ENCODE measurements around the gene FRMPD1. TPM values are rescaled to one million over a fixed set of nuclear protein-coding genes. Genes with fewer than 3 reads are reported as not detected.

FRMPD1 gene
- total and polyA plus RNA-seq, 2 of the 4 experiments (the other 2 are of a cell fraction) = not detected

DNA sequence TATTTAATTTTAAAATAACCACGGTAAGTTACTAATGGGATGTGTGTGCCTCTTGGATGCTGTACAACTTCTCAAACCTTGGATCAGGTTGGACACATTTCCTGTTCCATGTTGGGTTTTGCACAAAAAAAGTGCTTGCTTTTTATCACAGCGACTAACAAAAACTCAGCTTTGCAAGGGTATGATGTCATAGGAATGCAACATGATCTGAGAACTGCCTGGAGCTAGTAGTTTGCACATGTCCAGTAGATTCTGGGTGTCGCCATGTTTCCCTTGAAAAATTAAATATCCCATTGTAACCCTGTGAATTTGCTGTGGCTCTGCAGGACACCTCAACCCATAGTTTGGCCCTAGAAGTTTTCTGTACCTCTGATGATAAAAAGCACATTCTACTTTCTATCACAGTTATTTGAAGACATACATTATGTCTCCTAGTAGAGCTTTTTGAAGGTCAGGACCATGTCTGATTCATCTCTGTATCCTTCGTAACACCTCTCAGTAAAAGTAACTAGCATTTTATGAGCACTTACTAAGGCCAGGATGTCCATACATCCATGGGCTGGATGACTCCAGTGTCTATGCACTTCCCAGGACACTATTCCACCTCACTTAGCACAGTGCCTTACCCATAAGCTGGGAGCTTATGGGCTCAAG is 11.5 kb upstream of the FRMPD1 start:
- no peak overlapping the region for H2BK15ac ChIP-seq (ENCODE audit: low read depth, low read length)
- no peak overlapping the region for H3K4me3 ChIP-seq (ENCODE audit: insufficient read depth, low read depth, low read length)
- no peak; the same call in 1 of the 2 replicates for ATAC-seq (ENCODE audit: low read depth)
- H3K56ac ChIP-seq (ENCODE audit: extremely low read depth, insufficient read depth, low read length) = no peak overlapping the region
- no peak overlapping the region for H3K27ac ChIP-seq (ENCODE audit: insufficient read depth, low read length)
- no peak overlapping the region for H3K4me2 ChIP-seq (ENCODE audit: low read depth, low read length)
- no peaks in the 10 kb centered on the region for H3K79me1 ChIP-seq (ENCODE audit: low read depth in 1 of 2, low read length in 2 of 2)
- no peak overlapping the region for H3K9ac ChIP-seq (ENCODE audit: low read depth, low read length)
- H3K14ac ChIP-seq (replicated peaks; ENCODE audit: low read depth, low read length) = no peak overlapping the region
- no peak overlapping the region for H3K4ac ChIP-seq (ENCODE audit: low read depth, low read length)
- DNase-seq = peak; percentile 43
- 71% methylated on average over 1 of the region's 4 CpGs; no CpG with 5 or more reads in 1 of the 2 experiments for WGBS, 2 experiments (ENCODE audit: extremely low coverage in 2 of 2, insufficient read length in 1 of 2)
- H3K23ac ChIP-seq (ENCODE audit: low read depth, low read length) = no peak overlapping the region
- intact Hi-C loops (cut with micrococcal nuclease) = no loop called here
- no peak overlapping the region for H4K91ac ChIP-seq (ENCODE audit: insufficient read depth, low read depth, low read length)
- ChIA-PET CTCF (no interaction called here), POLR2A (ENCODE audit: unreplicated experiment) (no interaction called here)
- dilution Hi-C loops (cut with HindIII; ENCODE audit: low sequenced_read_pairs, unreplicated experiment) = no loop called here
- no peaks in the 10 kb centered on the region for H3K36me3 ChIP-seq (ENCODE audit: control insufficient read depth, insufficient read depth, low read length)
- H2AK9ac ChIP-seq (replicated peaks; ENCODE audit: low read depth, low read length, poor library complexity) = no peak overlapping the region
- H3K27me3 ChIP-seq (ENCODE audit: control insufficient read depth, insufficient read depth, low read length) = peaks cover 22% of the 10 kb centered on the region
- no TSS peak for BruUV-seq (replicated peaks)
- in situ Hi-C loops (cut with MboI; ENCODE audit: low sequenced_read_pairs) = no loop called here
- TF ChIP-seq RAD21 (IDR thresholded peaks at IDR 0.05; ENCODE audit: low read length) = no peak
- TF ChIP-seq MXI1 (IDR thresholded peaks at IDR 0.05; ENCODE audit: borderline replicate concordance, low read depth, low read length) = no peak
- no peak for TF ChIP-seq CEBPB (IDR thresholded peaks at IDR 0.05; ENCODE audit: low read depth, low read length)
- TF ChIP-seq, protein P1, sequence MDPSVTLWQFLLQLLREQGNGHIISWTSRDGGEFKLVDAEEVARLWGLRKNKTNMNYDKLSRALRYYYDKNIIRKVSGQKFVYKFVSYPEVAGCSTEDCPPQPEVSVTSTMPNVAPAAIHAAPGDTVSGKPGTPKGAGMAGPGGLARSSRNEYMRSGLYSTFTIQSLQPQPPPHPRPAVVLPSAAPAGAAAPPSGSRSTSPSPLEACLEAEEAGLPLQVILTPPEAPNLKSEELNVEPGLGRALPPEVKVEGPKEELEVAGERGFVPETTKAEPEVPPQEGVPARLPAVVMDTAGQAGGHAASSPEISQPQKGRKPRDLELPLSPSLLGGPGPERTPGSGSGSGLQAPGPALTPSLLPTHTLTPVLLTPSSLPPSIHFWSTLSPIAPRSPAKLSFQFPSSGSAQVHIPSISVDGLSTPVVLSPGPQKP (IDR thresholded peaks at IDR 0.05; ENCODE audit: borderline replicate concordance, low read depth, low read length) = no peak
- no peak for TF ChIP-seq MAFK (IDR thresholded peaks at IDR 0.05; ENCODE audit: low read depth, low read length)
- no peak for TF ChIP-seq RFX5 (IDR thresholded peaks at IDR 0.05; ENCODE audit: low read depth, low read length)
- no peak for TF ChIP-seq CHD1 (IDR thresholded peaks at IDR 0.05; ENCODE audit: low read depth, low read length)
- no peak for TF ChIP-seq FOS (IDR thresholded peaks at IDR 0.05; ENCODE audit: low read depth, low read length)
- TF ChIP-seq NFE2L2 (IDR thresholded peaks at IDR 0.05; ENCODE audit: low read depth, low read length) = no peak
- no peak for TF ChIP-seq SMC3 (IDR thresholded peaks at IDR 0.05; ENCODE audit: low read depth, low read length)
- TF ChIP-seq MAZ (IDR thresholded peaks at IDR 0.05; ENCODE audit: borderline replicate concordance, low read depth, low read length) = no peak
- TF ChIP-seq BHLHE40 (IDR thresholded peaks at IDR 0.05; ENCODE audit: low read depth, low read length) = no peak
- TF ChIP-seq, protein P2, sequence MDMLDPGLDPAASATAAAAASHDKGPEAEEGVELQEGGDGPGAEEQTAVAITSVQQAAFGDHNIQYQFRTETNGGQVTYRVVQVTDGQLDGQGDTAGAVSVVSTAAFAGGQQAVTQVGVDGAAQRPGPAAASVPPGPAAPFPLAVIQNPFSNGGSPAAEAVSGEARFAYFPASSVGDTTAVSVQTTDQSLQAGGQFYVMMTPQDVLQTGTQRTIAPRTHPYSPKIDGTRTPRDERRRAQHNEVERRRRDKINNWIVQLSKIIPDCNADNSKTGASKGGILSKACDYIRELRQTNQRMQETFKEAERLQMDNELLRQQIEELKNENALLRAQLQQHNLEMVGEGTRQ (IDR thresholded peaks at IDR 0.05; ENCODE audit: low read depth, low read length) = no peak
- TF ChIP-seq, protein P3, sequence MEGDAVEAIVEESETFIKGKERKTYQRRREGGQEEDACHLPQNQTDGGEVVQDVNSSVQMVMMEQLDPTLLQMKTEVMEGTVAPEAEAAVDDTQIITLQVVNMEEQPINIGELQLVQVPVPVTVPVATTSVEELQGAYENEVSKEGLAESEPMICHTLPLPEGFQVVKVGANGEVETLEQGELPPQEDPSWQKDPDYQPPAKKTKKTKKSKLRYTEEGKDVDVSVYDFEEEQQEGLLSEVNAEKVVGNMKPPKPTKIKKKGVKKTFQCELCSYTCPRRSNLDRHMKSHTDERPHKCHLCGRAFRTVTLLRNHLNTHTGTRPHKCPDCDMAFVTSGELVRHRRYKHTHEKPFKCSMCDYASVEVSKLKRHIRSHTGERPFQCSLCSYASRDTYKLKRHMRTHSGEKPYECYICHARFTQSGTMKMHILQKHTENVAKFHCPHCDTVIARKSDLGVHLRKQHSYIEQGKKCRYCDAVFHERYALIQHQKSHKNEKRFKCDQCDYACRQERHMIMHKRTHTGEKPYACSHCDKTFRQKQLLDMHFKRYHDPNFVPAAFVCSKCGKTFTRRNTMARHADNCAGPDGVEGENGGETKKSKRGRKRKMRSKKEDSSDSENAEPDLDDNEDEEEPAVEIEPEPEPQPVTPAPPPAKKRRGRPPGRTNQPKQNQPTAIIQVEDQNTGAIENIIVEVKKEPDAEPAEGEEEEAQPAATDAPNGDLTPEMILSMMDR (conservative IDR thresholded peaks at IDR 0.05; ENCODE audit: low read depth, low read length) = no peak
- no peak for TF ChIP-seq RCOR1 (IDR thresholded peaks at IDR 0.05; ENCODE audit: insufficient replicate concordance, low read length)
- TF ChIP-seq POLR2A (IDR thresholded peaks at IDR 0.05; ENCODE audit: low read depth, low read length) = no peak
- no peaks in the 10 kb centered on the region for H3K9me1 ChIP-seq (ENCODE audit: insufficient read depth, low read length)
- H2BK5ac ChIP-seq (ENCODE audit: low read depth, low read length, poor library complexity, severe bottlenecking) = no peak overlapping the region
- no peak overlapping the region for H3K18ac ChIP-seq (ENCODE audit: low read depth, low read length)
- H2AK5ac ChIP-seq (ENCODE audit: low read depth, low read length) = no peak overlapping the region
- H2AFZ ChIP-seq (replicated peaks; ENCODE audit: low read length, poor library complexity) = no peak overlapping the region
- H3K4me1 ChIP-seq (ENCODE audit: control insufficient read depth, insufficient read depth, low read length) = no peaks in the 10 kb centered on the region
- no peak overlapping the region for H2BK20ac ChIP-seq (ENCODE audit: low read depth, low read length)
- no peaks in the 10 kb centered on the region for H4K20me1 ChIP-seq (ENCODE audit: insufficient read depth, low read length)
- no peaks in the 10 kb centered on the region for H3K9me3 ChIP-seq (ENCODE audit: control insufficient read depth, insufficient read depth, low read length)
- no peak overlapping the region for H4K8ac ChIP-seq (ENCODE audit: low read depth in 2 of 2, low read length in 2 of 2)
- no peak overlapping the region for H4K5ac ChIP-seq (ENCODE audit: low read depth, low read length)
- no peak overlapping the region for H2BK120ac ChIP-seq (ENCODE audit: low read depth, low read length)

Measured in IMR-90 (cell line).